Measurements from ENCODE around the gene TCF4. TPM values are rescaled to one million over a fixed set of nuclear protein-coding genes. Genes with fewer than 3 reads are reported as not detected.

The TCF4 gene
- total RNA-seq, 4 donors from 2014 or later: 114 to 190 (median 132) TPM

DNA sequence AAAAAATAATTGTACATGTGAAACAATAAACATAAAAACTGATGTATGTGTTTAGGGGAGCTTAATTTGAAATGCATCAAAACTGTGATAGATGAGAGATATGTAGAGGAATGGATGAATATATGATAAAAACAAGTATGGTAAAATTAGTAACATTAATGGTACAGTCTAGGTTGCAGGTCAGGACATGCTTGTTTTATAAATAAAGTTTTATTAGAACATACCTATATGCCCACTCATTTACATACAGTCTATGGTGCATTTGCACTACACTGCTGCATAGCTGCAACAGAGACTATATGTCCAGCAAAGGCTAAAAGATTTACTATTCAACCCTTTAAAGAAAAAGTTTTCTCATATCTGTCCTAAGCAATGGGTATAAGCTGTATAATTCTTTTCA is 392.1 kb downstream of the TCF4 start:
- Histone ChIP-seq H3K36me3 (no peaks in the 10 kb centered on the region), H3K9me3 (no peaks in the 10 kb centered on the region), H3K27me3 (no peaks in the 10 kb centered on the region), H3K4me3 (replicated peaks in 1 of 3) (no peak overlapping the region), H3K4me1 (no peaks in the 10 kb centered on the region), H3K27ac (no peak overlapping the region)
- TF ChIP-seq POLR2A (IDR thresholded peaks at IDR 0.05): no peak
- no peak for DNase-seq
- intact Hi-C loops (cut with DNase I): no loop called here

DNA sequence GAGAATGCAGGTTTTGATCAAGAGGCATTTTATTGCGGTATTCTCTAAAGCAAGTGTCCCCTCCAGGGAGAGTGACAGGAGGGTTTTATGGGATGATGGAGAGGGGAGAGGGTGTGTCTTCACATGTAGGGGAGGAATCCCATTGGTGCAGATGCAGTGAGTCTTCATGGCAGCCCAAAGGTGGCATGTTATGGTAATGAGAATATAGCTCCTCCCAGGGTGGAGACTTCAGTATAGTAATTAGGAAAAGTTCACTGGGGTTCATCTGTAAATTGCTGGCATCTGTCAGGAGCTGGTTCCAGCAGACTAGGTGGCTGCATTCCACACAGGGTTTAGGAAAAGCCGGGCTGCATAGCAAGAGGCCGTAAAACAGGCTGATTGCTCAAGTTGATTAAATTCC is 398.0 kb downstream of the TCF4 start:
- 57 to 69% methylated on average over 3 of the region's 3 CpGs for WGBS, 2 donors
- DNase-seq: no peak
- no peaks in the 10 kb centered on the region for H3K9me3 ChIP-seq
- TF ChIP-seq POLR2A (IDR thresholded peaks at IDR 0.05): no peak
- TF ChIP-seq, protein P1, sequence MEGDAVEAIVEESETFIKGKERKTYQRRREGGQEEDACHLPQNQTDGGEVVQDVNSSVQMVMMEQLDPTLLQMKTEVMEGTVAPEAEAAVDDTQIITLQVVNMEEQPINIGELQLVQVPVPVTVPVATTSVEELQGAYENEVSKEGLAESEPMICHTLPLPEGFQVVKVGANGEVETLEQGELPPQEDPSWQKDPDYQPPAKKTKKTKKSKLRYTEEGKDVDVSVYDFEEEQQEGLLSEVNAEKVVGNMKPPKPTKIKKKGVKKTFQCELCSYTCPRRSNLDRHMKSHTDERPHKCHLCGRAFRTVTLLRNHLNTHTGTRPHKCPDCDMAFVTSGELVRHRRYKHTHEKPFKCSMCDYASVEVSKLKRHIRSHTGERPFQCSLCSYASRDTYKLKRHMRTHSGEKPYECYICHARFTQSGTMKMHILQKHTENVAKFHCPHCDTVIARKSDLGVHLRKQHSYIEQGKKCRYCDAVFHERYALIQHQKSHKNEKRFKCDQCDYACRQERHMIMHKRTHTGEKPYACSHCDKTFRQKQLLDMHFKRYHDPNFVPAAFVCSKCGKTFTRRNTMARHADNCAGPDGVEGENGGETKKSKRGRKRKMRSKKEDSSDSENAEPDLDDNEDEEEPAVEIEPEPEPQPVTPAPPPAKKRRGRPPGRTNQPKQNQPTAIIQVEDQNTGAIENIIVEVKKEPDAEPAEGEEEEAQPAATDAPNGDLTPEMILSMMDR (IDR thresholded peaks at IDR 0.05): no peak
- H3K27ac ChIP-seq: no peak overlapping the region
- no peaks in the 10 kb centered on the region for H3K4me1 ChIP-seq
- intact Hi-C loops (cut with DNase I): no loop called here
- H3K36me3 ChIP-seq: no peaks in the 10 kb centered on the region
- no peak overlapping the region for H3K4me3 ChIP-seq (replicated peaks in 1 of 3)
- no peaks in the 10 kb centered on the region for H3K27me3 ChIP-seq

DNA sequence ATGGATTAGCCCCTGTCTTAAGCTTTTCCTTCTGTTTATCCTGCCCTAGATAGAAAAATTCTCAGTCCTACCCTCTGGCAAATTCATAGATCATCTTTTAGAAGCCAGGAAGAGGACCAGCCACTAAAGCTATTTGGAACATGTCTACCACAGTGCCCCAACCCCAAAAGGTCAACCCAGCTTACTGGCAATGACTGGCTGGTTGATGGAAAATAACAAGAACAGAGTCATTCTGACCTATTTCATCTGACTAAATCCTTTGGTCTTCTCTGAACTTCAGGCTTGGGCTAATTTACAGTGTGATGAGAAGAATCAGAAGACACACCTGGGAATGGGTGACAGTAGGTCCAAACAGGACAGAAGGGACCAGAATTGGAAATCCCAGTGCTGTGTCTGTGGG is 401.4 kb downstream of the TCF4 start:
- no peaks in the 10 kb centered on the region for H3K27me3 ChIP-seq
- no peak for DNase-seq
- no peaks in the 10 kb centered on the region for H3K4me1 ChIP-seq
- no peak overlapping the region for H3K4me3 ChIP-seq (replicated peaks in 1 of 3)
- H3K27ac ChIP-seq: no peak overlapping the region
- intact Hi-C loops (cut with DNase I): no loop called here
- H3K9me3 ChIP-seq: no peaks in the 10 kb centered on the region
- TF ChIP-seq POLR2A (IDR thresholded peaks at IDR 0.05): no peak
- TF ChIP-seq, protein P1 (IDR thresholded peaks at IDR 0.05): no peak
- no peaks in the 10 kb centered on the region for H3K36me3 ChIP-seq

DNA sequence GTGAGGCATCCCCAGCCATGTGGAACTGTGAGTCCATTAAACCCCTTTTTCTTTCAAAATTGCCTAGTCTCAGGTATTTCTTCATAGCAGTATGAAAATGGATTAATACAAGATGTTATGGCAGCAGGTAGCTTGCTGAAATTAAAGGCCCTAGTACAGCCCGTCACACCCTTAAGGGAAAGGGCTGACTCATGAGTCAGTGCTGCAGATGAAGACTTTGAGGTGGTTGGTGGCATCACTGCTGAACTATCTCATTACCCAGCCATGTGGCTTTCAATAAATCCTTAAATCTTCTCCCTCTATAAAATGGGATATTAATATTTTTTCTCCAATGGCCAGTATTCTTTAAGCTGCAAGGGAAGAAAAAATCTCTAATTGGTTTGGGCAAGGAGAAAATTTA is 402.6 kb downstream of the TCF4 start:
- Histone ChIP-seq H3K36me3 (no peaks in the 10 kb centered on the region), H3K27ac (no peak overlapping the region), H3K4me1 (no peaks in the 10 kb centered on the region), H3K27me3 (no peaks in the 10 kb centered on the region), H3K9me3 (no peaks in the 10 kb centered on the region), H3K4me3 (replicated peaks in 1 of 3) (no peak overlapping the region)
- no peak for TF ChIP-seq POLR2A (IDR thresholded peaks at IDR 0.05)
- TF ChIP-seq, protein P1 (IDR thresholded peaks at IDR 0.05): no peak
- 95 to 100% methylated on average over 1 of the region's 1 CpG for WGBS, 2 donors
- no peak for DNase-seq
- intact Hi-C loops (cut with DNase I): no loop called here

DNA sequence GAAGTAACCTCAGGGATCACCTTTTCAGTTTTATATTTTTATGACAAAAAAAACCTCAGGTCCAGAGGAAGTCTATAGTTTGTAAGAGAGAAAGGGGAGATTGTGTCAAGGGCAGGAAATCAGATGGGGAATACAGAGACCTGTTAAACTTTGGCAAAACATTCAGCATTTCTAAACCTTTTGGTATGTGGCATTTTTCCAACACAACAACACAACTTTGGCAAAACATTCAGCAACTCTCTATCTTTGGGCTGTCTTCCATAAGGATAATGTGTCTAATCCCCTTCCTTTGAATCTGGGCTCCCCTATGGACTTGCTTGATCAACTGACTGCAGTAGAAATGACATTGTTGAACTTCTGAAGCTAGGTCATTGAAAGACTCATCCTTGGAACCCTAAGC is 408.2 kb downstream of the TCF4 start:
- no peaks in the 10 kb centered on the region for H3K9me3 ChIP-seq
- no peaks in the 10 kb centered on the region for H3K36me3 ChIP-seq
- intact Hi-C loops (cut with DNase I): no loop called here
- no peaks in the 10 kb centered on the region for H3K4me1 ChIP-seq
- H3K27me3 ChIP-seq: no peaks in the 10 kb centered on the region
- TF ChIP-seq, protein P1 (IDR thresholded peaks at IDR 0.05): no peak
- TF ChIP-seq POLR2A (IDR thresholded peaks at IDR 0.05): no peak
- no peak overlapping the region for H3K4me3 ChIP-seq (replicated peaks in 1 of 3)
- H3K27ac ChIP-seq: no peak overlapping the region
- no peak for DNase-seq

DNA sequence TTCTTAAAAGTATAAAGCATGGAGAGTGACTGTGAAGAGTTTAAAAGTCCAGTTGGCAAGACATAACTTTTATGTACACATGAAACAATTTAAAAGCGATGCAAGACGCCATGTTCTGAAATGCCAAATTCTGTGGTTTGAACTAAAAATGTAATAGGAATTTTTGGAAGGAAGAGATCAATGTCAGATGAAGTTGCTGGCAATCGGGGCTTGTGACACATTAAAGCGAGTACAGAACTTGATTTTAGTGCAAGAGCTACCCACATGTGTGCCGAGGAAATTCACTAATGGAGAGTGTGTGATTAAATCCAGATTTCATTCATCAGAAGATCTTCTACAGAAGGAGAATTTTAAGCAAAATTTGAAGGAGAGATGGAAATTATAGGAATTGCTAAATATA is 408.6 kb downstream of the TCF4 start:
- no peaks in the 10 kb centered on the region for H3K27me3 ChIP-seq
- H3K27ac ChIP-seq: no peak overlapping the region
- WGBS, 2 donors: 76 to 79% methylated on average over 5 of the region's 5 CpGs
- no peaks in the 10 kb centered on the region for H3K4me1 ChIP-seq
- TF ChIP-seq, protein P1 (IDR thresholded peaks at IDR 0.05): no peak
- TF ChIP-seq POLR2A (IDR thresholded peaks at IDR 0.05): no peak
- intact Hi-C loops (cut with DNase I): no loop called here
- H3K36me3 ChIP-seq: no peaks in the 10 kb centered on the region
- no peaks in the 10 kb centered on the region for H3K9me3 ChIP-seq
- no peak for DNase-seq
- H3K4me3 ChIP-seq (replicated peaks in 1 of 3): no peak overlapping the region
